ENCODE results near the gene CA11. TPM values are rescaled to one million over a fixed set of nuclear protein-coding genes. Genes with fewer than 3 reads are reported as not detected.

Gene CA11
- total and polyA plus RNA-seq, 9 of the 15 experiments (the other 6 are each of a cell fraction or from before 2014, with no cell fraction given) = 2.9 to 19.9 (median 8.3) TPM

- TF ChIP-seq ARID4B (CRISPR knock-in tag; IDR thresholded peaks at IDR 0.05) = no peak
- TF ChIP-seq MTA1 (IDR thresholded peaks at IDR 0.05; ENCODE audit: borderline replicate concordance) = 0 out of 2 replicates have a peak, but pooled peaks have one; percentile 11
- TF ChIP-seq ZNF384 (IDR thresholded peaks at IDR 0.05; ENCODE audit: low read depth, low read length) = 0 out of 2 replicates have a peak, but pooled peaks have one; percentile 24
- TF ChIP-seq HMG20B (CRISPR knock-in tag; IDR thresholded peaks at IDR 0.05) = 0 out of 2 replicates have a peak, but pooled peaks have one; percentile 62
- TF ChIP-seq ZFP91 (CRISPR knock-in tag; IDR thresholded peaks at IDR 0.05) = peak; percentile 87; the same call in 1 of the 2 replicates
- TF ChIP-seq ATF7 (IDR thresholded peaks at IDR 0.05) = peak; percentile 99
- TF ChIP-seq ZNF75A (CRISPR knock-in tag; IDR thresholded peaks at IDR 0.05) = no peak
- 0 out of 2 replicates have a peak, but pooled peaks have one; percentile 22 for TF ChIP-seq OTX1 (CRISPR knock-in tag; IDR thresholded peaks at IDR 0.05)
- TF ChIP-seq ID3 (CRISPR knock-in tag; IDR thresholded peaks at IDR 0.05) = no peak
- peak; percentile 33; the same call in 1 of the 2 replicates for TF ChIP-seq ID3 (tag; IDR thresholded peaks at IDR 0.05)
- TF ChIP-seq ZBTB11 (CRISPR knock-in tag; IDR thresholded peaks at IDR 0.05) = 0 out of 6 replicates have a peak, but pooled peaks of 1 of the 3 experiments have one; percentile 46
- TF ChIP-seq ILK (tag; IDR thresholded peaks at IDR 0.05; ENCODE audit: borderline replicate concordance, low read depth) = no peak
- TF ChIP-seq, protein P1, sequence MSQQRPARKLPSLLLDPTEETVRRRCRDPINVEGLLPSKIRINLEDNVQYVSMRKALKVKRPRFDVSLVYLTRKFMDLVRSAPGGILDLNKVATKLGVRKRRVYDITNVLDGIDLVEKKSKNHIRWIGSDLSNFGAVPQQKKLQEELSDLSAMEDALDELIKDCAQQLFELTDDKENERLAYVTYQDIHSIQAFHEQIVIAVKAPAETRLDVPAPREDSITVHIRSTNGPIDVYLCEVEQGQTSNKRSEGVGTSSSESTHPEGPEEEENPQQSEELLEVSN (IDR thresholded peaks at IDR 0.05; ENCODE audit: borderline replicate concordance in 1 of 2, extremely low read depth in 1 of 2, insufficient read depth in 1 of 2, insufficient read length in 1 of 2, low read depth in 1 of 2, low read length in 1 of 2, poor library complexity in 1 of 2, severe bottlenecking in 1 of 2) = no peak
These were observed 7.8 kb downstream of the CA11 start (continued) for GRCh38 chr19:48637948-48638830.

Data from K562 (cell line).